OCI-LY3 (cell line): ENCODE measurements around the gene EPHA6.

ENCODE experiments used
- H2AFZ ChIP-seq: fragments of 200-600, 300-600 bp; shearing (Covaris generic); 2 replicates; pipeline ENCODE4 v1.6.0; 2014; ENCODE audit warnings: antibody characterized with exemption, low read depth, low read length
- H3K27ac ChIP-seq: fragments of 200-600, 300-600 bp; sonication (generic); 2 replicates; pipeline ENCODE4 v1.5.1; 2014; ENCODE audit warnings: mild to moderate bottlenecking, low read length, moderate library complexity, mixed read lengths
- H3K27me3 ChIP-seq: fragments of 200-600, 300-600 bp; sonication (generic); 2 replicates; pipeline ENCODE4 v1.6.1; 2014; ENCODE audit warnings: low read depth, low read length, mixed read lengths
- H3K36me3 ChIP-seq: fragments of 200-600, 300-600 bp; sonication (generic); replicated peaks from 2 replicates; pipeline ENCODE3; 2014; ENCODE audit warnings: low read depth, low read length, mixed read lengths
- H3K4me1 ChIP-seq: fragments of 300-600, 200-600 bp; sonication (generic); 2 replicates; pipeline ENCODE4 v1.6.1; 2014; ENCODE audit warnings: low read length, mixed read lengths
- H3K4me2 ChIP-seq: fragments of 200-600, 300-600 bp; sonication (generic); 2 replicates; pipeline ENCODE4 v1.6.1; 2014; ENCODE audit warnings: low read length, mixed read lengths
- H3K4me3 ChIP-seq: fragments of 300-600, 200-600 bp; sonication (generic); 2 replicates; pipeline ENCODE4 v1.5.1; 2014; ENCODE audit warnings: antibody characterized with exemption, mild to moderate bottlenecking, low read length, moderate library complexity
- H3K79me2 ChIP-seq: fragments of 300-600, 200-600 bp; shearing (Covaris generic); 2 replicates; pipeline ENCODE4 v1.6.1; 2014; ENCODE audit warnings: mild to moderate bottlenecking, low read length, mixed read lengths
- H3K9ac ChIP-seq: fragments of 300-600, 200-600 bp; shearing (Covaris generic); 2 replicates; pipeline ENCODE4 v1.6.0; 2014; ENCODE audit warnings: mild to moderate bottlenecking, low read length, moderate library complexity
- H3K9me3 ChIP-seq: fragments of 200-600, 300-600 bp; shearing (Covaris generic); 2 replicates; pipeline ENCODE4 v1.6.1; 2014; ENCODE audit warnings: low read length, mixed read lengths; ENCODE audit not compliant: insufficient read depth
- H4K20me1 ChIP-seq: fragments of 200-600, 300-600 bp; sonication (generic); 2 replicates; pipeline ENCODE4 v1.6.1; 2016; ENCODE audit warnings: low read length, mixed read lengths; ENCODE audit not compliant: insufficient read depth
- EZH2phosphoT487 ChIP-seq: fragments of 200-600 bp; shearing (Covaris generic); IDR thresholded peaks from 2 replicates; pipeline ENCODE4 v1.6.1; 2018; ENCODE audit warnings: antibody characterized with exemption, mixed run types, low read depth
- TF ChIP-seq, protein P1 (sequence below): fragments of 200-600, 300-600 bp; sonication (generic); IDR thresholded peaks from 2 replicates; pipeline ENCODE4 v1.5.1; 2014; ENCODE audit warnings: antibody characterized with exemption, low read length, low read depth

Gene EPHA6

DNA sequence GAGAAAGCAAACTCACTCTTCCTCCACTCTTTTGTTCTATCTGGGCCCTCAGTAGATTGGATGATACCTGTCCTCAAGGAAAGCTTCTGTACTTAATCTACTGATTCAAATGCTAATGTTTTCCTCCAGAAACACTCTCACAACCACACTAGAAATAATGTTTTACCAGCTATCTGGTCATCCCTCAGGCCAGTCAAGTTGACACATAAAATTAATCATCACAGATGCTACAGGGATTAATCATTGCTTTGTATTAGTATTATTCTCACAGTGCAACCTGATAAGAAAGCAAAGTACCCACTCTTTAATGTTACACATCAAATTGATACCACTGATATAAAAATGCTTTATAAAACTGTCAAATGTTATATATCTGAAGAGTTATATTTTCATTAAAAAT lies 897.3 kb downstream of the EPHA6 start:
- no peak overlapping the region for H3K27ac ChIP-seq
- H3K27me3 ChIP-seq, result no peaks in the 10 kb centered on the region
- TF ChIP-seq, protein P1, sequence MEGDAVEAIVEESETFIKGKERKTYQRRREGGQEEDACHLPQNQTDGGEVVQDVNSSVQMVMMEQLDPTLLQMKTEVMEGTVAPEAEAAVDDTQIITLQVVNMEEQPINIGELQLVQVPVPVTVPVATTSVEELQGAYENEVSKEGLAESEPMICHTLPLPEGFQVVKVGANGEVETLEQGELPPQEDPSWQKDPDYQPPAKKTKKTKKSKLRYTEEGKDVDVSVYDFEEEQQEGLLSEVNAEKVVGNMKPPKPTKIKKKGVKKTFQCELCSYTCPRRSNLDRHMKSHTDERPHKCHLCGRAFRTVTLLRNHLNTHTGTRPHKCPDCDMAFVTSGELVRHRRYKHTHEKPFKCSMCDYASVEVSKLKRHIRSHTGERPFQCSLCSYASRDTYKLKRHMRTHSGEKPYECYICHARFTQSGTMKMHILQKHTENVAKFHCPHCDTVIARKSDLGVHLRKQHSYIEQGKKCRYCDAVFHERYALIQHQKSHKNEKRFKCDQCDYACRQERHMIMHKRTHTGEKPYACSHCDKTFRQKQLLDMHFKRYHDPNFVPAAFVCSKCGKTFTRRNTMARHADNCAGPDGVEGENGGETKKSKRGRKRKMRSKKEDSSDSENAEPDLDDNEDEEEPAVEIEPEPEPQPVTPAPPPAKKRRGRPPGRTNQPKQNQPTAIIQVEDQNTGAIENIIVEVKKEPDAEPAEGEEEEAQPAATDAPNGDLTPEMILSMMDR, result no peak
- TF ChIP-seq EZH2phosphoT487, result no peak
- no peaks in the 10 kb centered on the region for H3K79me2 ChIP-seq
- no peak overlapping the region for H3K4me2 ChIP-seq
- no peaks in the 10 kb centered on the region for H3K9me3 ChIP-seq
- H3K9ac ChIP-seq, result no peak overlapping the region
- no peak overlapping the region for H2AFZ ChIP-seq
- H3K36me3 ChIP-seq, result no peaks in the 10 kb centered on the region
- H3K4me3 ChIP-seq, result no peak overlapping the region
- H3K4me1 ChIP-seq, result no peaks in the 10 kb centered on the region
- H4K20me1 ChIP-seq, result no peaks in the 10 kb centered on the region

DNA sequence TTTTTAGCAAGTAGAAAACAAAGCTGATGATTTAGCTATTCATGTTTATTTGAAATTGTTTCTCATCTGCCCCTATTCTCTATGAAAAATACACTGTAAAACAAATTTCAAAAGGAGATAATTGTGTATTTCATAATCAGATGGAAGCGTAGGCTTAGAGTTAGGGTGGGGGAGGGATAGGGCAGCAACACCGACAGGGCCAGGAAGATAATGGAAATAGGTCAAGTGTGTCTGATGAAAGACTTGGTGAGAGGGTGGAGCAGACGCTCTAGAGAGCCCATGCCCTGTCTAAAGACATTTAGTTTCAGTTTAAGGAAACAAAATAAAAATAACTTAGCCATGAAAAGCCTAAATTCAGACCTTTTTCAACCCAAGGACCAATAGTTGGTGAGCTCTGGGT lies 898.5 kb downstream of the EPHA6 start:
- Histone ChIP-seq H3K79me2 (no peaks in the 10 kb centered on the region), H2AFZ (no peak overlapping the region), H3K4me2 (no peak overlapping the region), H3K27ac (no peak overlapping the region), H3K27me3 (no peaks in the 10 kb centered on the region), H3K9me3 (no peaks in the 10 kb centered on the region), H3K4me1 (no peaks in the 10 kb centered on the region), H3K36me3 (no peaks in the 10 kb centered on the region), H4K20me1 (no peaks in the 10 kb centered on the region), H3K4me3 (no peak overlapping the region), H3K9ac (no peak overlapping the region)
- TF ChIP-seq, protein P1, result no peak
- TF ChIP-seq EZH2phosphoT487, result no peak

DNA sequence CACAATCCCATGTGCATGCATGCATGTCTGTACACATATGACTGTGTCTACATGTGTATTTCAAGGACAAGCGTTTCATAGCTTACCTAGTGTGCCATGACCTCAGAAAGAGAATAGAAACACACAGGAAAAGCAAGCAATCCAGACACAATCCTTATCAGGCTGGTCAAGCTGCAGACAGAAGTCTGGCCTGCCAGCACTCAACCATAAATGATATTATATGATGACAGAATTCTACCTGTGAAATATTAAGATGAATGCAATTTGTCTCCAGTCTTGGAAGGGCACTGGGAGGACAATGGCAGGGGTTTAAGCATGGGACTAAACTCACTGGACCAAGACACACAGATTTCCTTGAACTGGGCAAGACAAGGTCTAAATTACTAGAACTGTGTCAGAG lies 899.2 kb downstream of the EPHA6 start:
- TF ChIP-seq, protein P1, result no peak
- TF ChIP-seq EZH2phosphoT487, result no peak
- Histone ChIP-seq H3K4me2 (no peak overlapping the region), H3K4me3 (no peak overlapping the region), H2AFZ (no peak overlapping the region), H3K9ac (no peak overlapping the region), H3K27ac (no peak overlapping the region), H3K9me3 (no peaks in the 10 kb centered on the region), H3K27me3 (no peaks in the 10 kb centered on the region), H3K4me1 (peaks cover 2% of the 10 kb centered on the region; the same call in 1 of the 2 replicates), H4K20me1 (no peaks in the 10 kb centered on the region), H3K36me3 (no peaks in the 10 kb centered on the region), H3K79me2 (no peaks in the 10 kb centered on the region)

DNA sequence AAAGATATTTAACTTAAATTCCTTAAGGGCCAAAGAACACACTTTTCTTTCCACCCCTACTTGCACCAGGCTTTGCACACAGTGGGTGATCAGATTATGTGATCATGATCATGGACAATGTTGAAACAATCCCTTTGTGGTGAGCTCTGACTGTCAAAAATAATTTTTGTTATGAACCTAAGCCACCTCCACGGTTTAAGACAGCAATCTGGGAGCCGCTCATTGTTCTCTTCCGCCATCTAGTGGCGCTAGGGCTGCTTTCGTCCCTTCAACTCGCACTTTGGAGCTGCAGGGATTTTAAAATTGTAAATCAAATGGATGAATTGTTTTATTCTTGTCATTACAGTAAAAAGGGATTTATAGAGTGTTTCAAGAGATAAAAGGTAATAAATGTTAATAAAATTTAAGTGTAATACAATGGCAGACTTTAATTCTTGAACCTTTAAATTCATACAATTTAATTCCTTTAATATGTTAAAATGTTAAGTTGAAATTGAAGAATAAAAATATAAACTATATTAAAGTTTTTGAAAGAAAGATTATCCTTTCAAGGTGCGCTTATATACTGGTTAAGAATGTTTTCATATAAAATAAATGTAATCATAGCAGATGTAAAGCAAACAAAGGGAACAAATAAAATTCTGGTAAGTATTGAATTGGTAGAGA lies 904.9 kb downstream of the EPHA6 start:
- Histone ChIP-seq H2AFZ (0 out of 2 replicates have a peak overlapping the region, but pooled peaks have one; percentile 54), H3K4me1 (peaks cover 6% of the 10 kb centered on the region; the same call in 1 of the 2 replicates), H3K79me2 (no peaks in the 10 kb centered on the region), H3K4me2 (peak overlapping the region; percentile 90), H4K20me1 (no peaks in the 10 kb centered on the region), H3K9ac (no peak overlapping the region), H3K9me3 (no peaks in the 10 kb centered on the region), H3K27ac (no peak overlapping the region), H3K4me3 (peak overlapping the region; percentile 69), H3K36me3 (no peaks in the 10 kb centered on the region), H3K27me3 (no peaks in the 10 kb centered on the region)
- TF ChIP-seq, protein P1, result peak; percentile 98
- no peak for TF ChIP-seq EZH2phosphoT487
